NCI-H2227 (cell line): Measurements from ENCODE around the gene OXER1.

ENCODE experiments used
- DNase-seq: peaks from one replicate; lab custom pipeline; 2025; ENCODE audit not compliant: unreplicated experiment; lab: John Stamatoyannopoulos, UW

OXER1 gene

GRCh38 chr2:42764096-42764495, at the start of gene OXER1:
Gene OXER1 (minus strand): TSS chr2:42764135. CDS start chr2:42764062, 73 bp downstream.
- DNase-seq, result no peak

- DNase-seq, result peak; percentile 54
Observed at GRCh38 chr2:42812899-42813479, 49.1 kb upstream of the OXER1 start.

GRCh38 chr2:42810971-42811811, 47.3 kb upstream of the OXER1 start:
- peak; percentile 72 for DNase-seq

GRCh38 chr2:42810121-42810970, 46.4 kb upstream of the OXER1 start:
- DNase-seq, result peak; percentile 96

- DNase-seq, result peak; percentile 87
Observed at GRCh38 chr2:42809819-42810120, 45.8 kb upstream of the OXER1 start.

GRCh38 chr2:42809131-42809818, 45.3 kb upstream of the OXER1 start:
- DNase-seq, result peak; percentile 51

- DNase-seq, result no peak
Observed at GRCh38 chr2:42808301-42808700, 44.4 kb upstream of the OXER1 start.

GRCh38 chr2:42806786-42807185, 42.9 kb upstream of the OXER1 start:
- DNase-seq, result no peak

- DNase-seq, result no peak
Observed at GRCh38 chr2:42804891-42805290, 41.0 kb upstream of the OXER1 start.

GRCh38 chr2:42804338-42804737, 40.4 kb upstream of the OXER1 start:
- no peak for DNase-seq

GRCh38 chr2:42802150-42802549, 38.2 kb upstream of the OXER1 start:
- DNase-seq, result no peak

GRCh38 chr2:42801381-42801780, 37.4 kb upstream of the OXER1 start:
- no peak for DNase-seq

- DNase-seq, result no peak
Observed at GRCh38 chr2:42800981-42801380, 37.0 kb upstream of the OXER1 start.

- no peak for DNase-seq
Observed at GRCh38 chr2:42800461-42800962, 36.6 kb upstream of the OXER1 start.

- no peak for DNase-seq
Observed at GRCh38 chr2:42799881-42800280, 35.9 kb upstream of the OXER1 start.

- DNase-seq, result no peak
Observed at GRCh38 chr2:42797281-42797680, 33.3 kb upstream of the OXER1 start.

- no peak for DNase-seq
Observed at GRCh38 chr2:42796427-42797248, 32.7 kb upstream of the OXER1 start.

- no peak for DNase-seq
Observed at GRCh38 chr2:42795841-42796301, 31.9 kb upstream of the OXER1 start.

GRCh38 chr2:42795275-42795674, 31.3 kb upstream of the OXER1 start:
- no peak for DNase-seq
